GM18505 (cell line): Measurements from ENCODE around the gene C10orf105.

ENCODE experiments used
- ATAC-seq: cut with Tn5 transposase; IDR thresholded peaks from one replicate; pipeline ENCODE4 v1.9.1; 2021; ENCODE audit not compliant: unreplicated experiment
- POLR2A ChIP-seq: IDR thresholded peaks from 4 replicates; pipeline ENCODE4 v1.6.1; 2011; ENCODE audit warnings: borderline replicate concordance; ENCODE audit not compliant: insufficient read depth, insufficient read length; ENCODE audit errors: extremely low read depth

The C10orf105 gene

GRCh38 chr10:71714031-71714410 lies 5.6 kb downstream of the C10orf105 start:
- TF ChIP-seq POLR2A, result no peak
- no peak for ATAC-seq

- TF ChIP-seq POLR2A, result no peak
- ATAC-seq, result no peak
Measured at GRCh38 chr10:71713135-71714030, 6.2 kb downstream of the C10orf105 start.

- no peak for TF ChIP-seq POLR2A
- no peak for ATAC-seq
Measured at GRCh38 chr10:71712572-71713134, 6.9 kb downstream of the C10orf105 start.

- TF ChIP-seq POLR2A, result no peak
- no peak for ATAC-seq
Measured at GRCh38 chr10:71712170-71712569, 7.4 kb downstream of the C10orf105 start.

GRCh38 chr10:71711052-71711623 lies 8.4 kb downstream of the C10orf105 start:
- no peak for ATAC-seq
- TF ChIP-seq POLR2A, result no peak

- no peak for ATAC-seq
- TF ChIP-seq POLR2A, result no peak
Measured at GRCh38 chr10:71710519-71710918, 9.1 kb downstream of the C10orf105 start.

- ATAC-seq, result no peak
- no peak for TF ChIP-seq POLR2A
Measured at GRCh38 chr10:71708897-71709882, 10.4 kb downstream of the C10orf105 start.

GRCh38 chr10:71708301-71708703 lies 11.3 kb downstream of the C10orf105 start:
- ATAC-seq, result no peak
- no peak for TF ChIP-seq POLR2A

GRCh38 chr10:71707240-71707789 lies 12.3 kb downstream of the C10orf105 start:
- no peak for TF ChIP-seq POLR2A
- ATAC-seq, result no peak

GRCh38 chr10:71706216-71707121 lies 13.1 kb downstream of the C10orf105 start:
- TF ChIP-seq POLR2A, result no peak
- no peak for ATAC-seq

GRCh38 chr10:71705582-71705981 lies 14.0 kb downstream of the C10orf105 start:
- no peak for ATAC-seq
- no peak for TF ChIP-seq POLR2A

- no peak for TF ChIP-seq POLR2A
- ATAC-seq, result no peak
Measured at GRCh38 chr10:71704816-71705215, 14.8 kb downstream of the C10orf105 start.
